Muscle of back (tissue), 11 donors: Measurements from ENCODE around the gene HECTD2. TPM values are rescaled to one million over a fixed set of nuclear protein-coding genes. Genes with fewer than 3 reads are reported as not detected.
"Not testable (repeated sequence)": the region's sequence is repeated elsewhere in the genome, so short reads cannot be mapped to it uniquely, and the experiment has no call there.

Source experiments
- DNase-seq, 3 donors: peaks; one replicate each; pipeline versions ENCODE4 v3.0.0 to v3.0.0-alpha.2; 2013
- polyA plus RNA-seq, 10 donors: library from polyadenylated mRNA; unstranded; fragments of 120-200 nt; gene quantifications; one replicate each; pipeline ENCODE4 v1.2.1, GENCODE V29; 2013; ENCODE audit not compliant: insufficient read length in 10 of 10

HECTD2 gene
- polyA plus RNA-seq, 10 donors: 12.2 to 25.7 (median 16.1) TPM

DNA sequence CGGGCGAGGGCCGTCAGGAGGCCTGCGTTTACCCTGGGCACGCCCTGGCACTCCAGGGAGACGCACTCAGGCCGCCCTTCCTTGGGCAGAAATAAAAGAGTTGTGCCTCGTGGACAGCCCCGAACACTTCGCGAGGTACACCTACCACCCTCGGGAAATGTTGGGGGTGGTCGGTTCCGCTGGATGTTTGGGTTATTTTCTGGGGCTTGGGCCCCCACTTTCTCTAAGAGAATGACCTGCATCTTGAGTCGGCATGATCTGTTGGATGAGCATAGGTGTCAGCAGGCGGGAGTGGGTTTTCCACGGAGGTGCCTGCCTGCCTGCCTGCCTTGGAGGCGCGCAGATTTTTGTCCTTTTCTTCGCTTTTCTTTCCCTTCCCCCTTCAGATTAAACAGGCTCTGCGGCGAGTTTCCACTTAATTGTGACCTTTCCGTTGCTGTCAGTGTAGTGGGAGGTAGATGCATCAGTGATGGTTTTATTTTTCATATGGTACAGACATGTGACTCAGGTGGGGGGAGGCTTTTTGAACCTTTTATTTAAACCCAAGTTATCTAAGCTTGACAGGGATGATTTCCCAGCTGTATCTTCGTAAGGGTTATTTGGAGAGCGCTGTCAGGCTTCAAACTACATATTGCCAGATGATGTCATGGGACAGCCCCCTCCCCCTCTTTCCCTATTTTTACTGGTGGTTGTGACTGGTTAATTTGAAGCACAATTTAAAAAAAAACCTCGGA is 661 bp downstream of the HECTD2 start:
- DNase-seq: peak; percentile 43 to 82 (median 64)

DNA sequence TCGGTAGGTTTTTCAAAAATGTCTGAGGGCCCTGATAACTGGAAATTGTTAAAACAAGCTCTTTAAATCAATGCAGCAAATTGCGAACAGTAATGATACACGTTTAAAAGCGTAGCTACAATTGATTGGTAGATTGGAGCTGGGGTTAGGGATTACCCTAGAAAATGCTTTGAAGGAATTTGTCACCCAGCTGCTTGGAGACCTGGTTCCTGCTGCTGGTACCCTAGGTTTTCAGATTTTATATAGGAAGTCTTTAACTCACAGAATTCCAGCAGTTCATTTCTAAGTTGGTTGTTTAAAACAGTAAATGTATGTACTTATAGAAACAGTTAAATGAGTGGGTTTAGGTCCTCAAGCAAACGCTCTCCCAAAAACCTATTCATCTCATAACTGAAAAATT is 1.5 kb downstream of the HECTD2 start:
- no peak for DNase-seq

DNA sequence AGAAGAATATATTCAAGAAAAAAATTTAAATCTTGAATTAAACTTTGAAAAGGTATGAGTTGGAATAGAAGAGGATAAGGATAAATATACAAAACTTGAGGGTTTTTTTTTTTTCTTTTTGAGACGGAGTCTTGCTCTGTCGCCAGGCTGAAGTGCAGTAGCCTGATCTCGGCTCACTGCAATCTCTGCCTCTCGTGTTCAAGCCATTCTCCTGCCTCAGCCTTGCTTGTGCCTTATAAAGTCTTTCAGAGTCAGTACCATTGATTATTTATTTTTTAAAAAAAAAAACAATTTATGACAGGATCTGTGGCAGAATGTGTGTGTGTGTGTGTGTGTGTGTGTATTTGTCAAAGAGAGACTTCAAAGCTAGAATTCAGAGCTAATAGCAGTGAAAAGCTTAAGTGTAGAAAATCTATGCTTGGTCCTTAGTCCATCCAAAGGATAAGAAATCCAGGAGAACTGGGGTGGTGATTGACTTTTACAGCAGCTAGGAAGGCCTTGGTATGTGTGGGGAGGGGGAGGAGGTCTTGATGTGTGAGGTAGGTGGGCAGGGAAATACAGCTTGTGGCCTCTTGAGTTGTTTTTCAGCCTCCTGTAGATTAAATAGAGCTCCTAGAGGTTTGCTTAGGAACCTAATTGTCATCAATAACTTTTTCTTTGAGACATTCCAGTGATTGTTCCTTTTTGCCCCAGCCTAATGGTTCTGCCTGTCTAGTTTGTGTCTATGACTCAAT is 2.4 kb downstream of the HECTD2 start:
- no peak for DNase-seq

DNA sequence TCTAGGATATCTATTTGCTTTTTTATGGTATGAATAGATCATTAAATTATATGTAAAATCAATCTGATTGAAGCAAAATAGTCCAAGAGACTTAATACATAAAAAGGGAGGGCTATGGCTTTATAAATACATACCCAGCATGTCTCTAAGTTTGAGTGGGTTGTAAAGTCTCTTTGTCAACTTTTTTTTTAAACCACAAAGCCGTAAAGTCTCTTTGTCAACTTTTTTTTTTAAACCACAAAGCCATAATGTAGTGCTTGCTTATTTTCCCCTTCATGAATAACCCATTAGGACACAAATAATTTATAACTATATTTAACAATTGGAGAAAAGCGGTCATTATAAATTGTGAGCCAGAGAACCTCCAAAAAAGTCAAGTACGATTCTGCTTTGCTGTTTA is 5.7 kb downstream of the HECTD2 start:
- no peak for DNase-seq

DNA sequence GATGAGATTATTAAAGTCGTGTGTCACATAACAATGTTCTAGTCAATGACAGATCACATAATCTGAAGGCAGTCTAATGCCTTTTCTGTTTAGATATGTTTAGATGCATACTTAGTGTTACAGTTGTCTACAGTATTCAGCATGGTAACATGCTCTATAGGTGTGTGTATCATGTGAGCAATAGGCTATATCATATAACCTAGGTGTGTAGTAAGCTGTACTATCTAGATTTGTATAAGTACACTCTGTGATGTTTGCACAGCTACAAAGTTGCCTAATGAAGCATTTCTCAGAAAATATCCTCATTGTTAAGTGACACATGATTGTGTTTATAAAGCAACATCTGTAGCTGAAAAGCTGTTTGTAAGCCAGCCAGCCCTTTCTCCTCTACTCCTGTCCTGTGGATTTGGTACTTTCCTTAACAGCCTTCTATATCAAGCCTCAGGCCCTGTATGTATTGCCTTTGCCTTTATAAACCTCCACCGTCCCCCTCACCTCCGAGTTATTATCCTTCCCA is 6.3 kb downstream of the HECTD2 start:
- no peak for DNase-seq

DNA sequence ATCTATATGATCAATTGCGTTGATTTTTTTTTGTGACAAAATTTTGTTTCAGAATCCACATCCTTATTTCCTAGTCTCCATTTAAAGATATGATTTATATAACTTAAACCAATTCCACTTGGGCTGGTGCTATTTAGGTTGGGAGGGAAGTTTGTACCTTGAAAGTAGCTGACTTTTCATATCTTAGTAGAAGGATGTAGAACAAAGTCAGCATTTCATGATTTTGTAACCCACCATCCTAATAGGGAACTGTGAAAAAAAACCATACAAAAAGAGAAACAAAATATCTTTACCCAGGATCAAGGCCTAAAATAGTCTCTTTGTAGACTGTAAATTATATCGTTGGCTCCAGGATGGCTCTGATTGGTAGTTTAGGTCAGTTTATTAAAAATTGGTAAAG is 8.3 kb downstream of the HECTD2 start:
- no peak for DNase-seq

DNA sequence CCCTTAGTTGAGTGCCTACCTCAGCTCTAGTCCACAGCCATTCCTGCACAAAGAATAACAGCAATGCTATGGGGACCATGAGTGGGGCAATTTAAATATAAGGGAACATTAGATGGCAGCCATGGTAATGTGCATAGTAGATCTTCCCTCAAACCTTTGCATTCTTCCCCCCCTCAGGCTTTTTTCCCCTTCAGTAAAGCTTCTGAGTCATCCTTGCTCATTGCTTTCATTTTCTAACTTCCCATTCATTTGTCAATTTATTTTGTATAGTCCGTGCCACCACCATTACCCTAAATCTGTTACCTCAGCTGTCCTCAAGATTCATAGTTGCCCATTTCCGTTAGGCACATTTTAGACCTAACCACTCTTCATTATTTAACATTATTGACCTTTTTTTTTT is 10.7 kb downstream of the HECTD2 start:
- DNase-seq: peak in 1 of 3 donors; percentile 13

DNA sequence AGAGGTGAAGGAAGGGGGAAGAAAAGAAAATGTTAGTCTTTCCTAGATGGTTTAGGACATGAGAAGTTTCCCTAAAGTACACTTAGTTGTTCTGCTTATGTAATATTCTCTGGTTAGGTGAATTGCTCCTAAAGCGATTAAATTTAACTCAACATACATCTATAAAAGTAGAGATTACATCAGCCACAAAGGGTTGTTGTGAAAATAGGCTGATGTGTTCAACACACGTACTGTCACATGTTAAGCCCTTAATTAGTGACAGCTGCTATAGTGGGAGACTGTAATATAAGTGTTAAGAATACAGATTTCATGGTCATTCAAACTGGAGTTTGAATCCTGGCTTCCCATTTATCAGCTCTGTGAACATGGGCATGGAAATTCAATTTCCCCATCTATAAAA is 12.8 kb downstream of the HECTD2 start:
- no peak for DNase-seq

DNA sequence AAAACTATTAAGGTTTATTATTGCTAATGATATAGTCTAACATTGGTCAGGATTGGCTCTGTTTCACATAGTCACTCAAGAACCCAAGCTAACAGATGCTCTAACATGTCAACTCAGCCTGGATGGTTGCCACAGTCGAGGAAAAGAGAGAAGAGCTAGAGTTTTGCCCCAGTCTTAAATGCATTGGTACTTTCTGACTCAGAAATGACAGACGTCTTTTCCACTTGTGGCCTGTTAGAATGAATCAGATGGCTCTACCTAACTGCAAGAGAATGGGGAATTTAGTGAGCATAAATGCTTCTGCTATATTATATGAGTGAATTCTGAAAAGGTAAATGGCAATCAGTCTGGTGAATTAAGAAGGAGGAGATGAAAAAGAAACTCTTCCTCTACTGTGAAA is 13.9 kb downstream of the HECTD2 start:
- DNase-seq: no peak

DNA sequence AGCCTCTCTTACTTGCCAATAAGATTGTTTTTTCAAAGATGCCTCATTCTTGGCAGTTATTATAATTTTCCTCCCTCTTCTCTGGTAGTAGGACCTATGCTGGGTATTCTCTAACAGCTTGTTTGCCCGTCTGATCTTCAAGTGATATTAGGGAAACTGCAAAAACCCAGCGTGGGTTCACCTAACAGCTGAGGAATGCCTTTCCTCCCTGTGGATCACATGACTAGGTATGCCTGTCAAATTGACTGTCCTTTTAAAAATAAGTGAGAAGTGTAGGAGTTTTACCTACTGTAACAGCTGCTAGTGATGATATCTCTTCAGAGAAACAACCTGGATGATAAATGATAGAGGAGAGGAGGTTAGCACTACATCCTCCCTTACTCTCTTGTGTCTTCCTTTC is 22.0 kb downstream of the HECTD2 start:
- no peak for DNase-seq

DNA sequence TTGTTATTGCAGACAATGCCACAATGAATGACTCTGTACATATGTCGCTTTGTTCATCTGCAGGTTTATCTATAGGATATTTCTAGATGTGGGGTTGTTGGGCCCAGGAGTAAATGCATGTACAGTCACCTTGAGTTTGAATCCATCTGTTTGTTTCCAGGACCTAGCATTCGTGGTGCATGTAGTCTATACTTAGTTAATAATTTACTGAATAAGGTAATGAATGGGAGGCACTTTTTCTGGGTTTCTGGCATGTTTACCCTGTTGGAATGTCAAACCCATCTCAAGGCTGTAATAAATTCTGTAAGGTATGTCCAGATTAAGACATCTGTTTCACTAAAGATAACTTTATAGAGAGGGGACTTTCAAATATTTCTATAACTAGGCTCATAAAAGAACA is 23.5 kb downstream of the HECTD2 start:
- no peak for DNase-seq

DNA sequence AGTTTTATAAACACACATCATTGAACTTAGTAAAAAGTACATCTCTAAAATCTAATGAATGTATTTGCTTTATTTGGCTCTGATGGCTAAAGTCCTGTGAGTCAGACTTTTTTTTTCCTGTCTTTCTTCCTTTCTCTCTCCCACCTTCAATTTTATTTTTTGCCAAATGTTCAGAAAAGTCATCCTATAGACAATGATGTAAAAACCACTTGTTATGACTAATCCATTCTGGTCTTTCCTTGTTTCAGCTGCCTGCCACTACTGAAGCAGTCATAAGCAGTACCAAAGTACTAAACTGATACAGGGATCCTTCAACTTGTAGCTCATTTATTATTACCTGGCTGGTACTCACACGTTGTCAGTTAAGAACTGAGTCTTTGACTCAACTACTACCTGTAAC is 23.9 kb downstream of the HECTD2 start:
- DNase-seq: no peak

DNA sequence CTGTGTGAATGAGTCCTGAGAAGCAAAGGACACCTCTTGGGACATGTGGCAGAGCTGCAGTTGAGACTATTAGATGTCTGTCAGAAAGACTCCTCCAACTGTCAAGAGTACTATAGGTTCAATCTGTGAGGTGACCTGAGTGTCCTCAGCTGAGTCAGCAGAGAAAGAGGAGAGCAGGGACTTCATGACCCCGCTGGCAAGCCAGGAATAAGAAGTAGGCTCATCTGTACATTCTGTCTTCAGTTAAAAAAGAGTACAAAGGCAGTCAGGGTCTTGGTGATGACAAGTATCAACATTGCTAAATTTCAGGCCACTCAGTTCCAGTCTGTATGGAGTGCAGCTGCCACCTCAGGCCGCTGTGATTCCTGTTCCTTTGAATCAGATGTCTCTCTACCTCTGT is 25.1 kb downstream of the HECTD2 start:
- DNase-seq: no peak

DNA sequence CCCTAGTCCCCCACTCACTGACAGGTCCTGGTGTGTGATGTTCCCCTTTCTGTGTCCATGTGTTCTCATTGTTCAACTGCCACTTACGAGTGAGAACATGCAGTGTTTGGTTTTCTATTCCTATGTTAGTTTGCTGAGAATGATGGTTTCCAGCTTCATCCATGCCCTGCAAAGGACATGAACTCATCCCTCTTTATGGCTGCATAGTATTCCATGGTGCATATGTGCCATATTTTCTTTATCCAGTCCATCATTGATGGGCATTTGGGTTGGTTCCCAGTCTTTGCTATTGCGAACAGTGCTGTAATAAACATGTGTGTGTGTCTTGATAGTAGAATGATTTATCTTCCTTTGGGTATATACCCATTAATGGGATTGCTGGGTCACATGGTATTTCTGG is 28.1 kb downstream of the HECTD2 start:
- not testable (repeated sequence) for DNase-seq

DNA sequence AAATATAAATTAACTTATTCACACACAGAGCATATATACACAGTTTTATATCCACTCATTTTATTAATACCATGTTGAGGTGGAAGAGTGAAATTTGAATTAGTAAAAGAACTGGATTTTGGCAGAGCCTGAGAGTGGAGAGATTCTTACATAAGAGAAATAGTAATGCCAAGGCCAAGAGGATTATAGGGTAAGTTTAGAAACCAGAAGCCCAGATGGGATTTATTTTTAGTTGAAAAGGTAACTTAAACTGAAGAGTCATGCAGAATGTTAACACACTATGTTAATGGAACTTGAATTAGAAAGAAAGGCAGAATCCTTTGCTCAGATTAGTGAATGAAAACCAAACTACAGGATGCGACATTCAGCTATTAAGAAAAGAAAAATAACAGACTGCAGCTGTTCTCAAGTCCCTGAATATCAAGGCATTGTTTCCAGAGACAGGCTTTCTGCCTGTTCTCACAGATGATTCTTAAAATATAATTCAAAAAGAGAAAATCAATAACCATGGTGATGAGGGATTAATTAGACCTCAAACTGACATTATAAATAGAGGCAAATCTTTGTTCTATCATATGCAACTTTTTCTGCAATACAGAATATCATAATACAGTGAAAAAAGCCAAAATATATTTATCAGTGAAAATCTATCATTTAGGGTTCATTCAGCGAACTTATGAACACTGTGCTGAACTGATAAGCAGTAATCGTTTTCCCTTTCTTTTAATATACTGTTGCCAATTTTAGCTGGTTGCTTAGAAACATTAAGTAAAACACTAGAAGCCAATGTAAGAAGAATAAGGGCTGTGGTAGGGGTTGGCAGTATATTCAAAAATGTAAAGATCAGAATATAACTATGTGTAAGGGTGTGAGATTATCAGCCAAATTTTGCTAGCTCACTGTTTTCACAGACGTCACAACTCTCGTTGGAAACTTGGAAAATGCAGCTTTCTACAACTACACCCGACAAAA is 34.4 kb downstream of the HECTD2 start:
- DNase-seq: no peak

DNA sequence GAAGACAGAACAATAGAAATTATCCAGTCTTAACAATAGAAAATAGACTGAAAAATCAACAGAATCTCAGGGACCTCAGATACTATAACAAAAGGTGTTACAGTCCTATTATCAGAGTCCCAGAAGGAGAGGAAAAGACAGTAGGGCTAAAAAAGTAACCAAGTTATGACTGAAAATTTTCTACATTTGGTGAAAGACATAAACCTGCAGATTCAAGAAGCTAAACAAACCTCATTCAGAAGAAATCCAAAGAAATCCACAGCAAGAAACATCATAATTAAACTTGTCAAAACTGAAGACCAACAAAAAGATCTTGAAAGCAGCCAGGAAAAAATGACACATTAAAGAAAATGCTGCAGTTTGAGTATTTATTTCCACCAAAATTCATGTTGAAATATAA is 41.9 kb downstream of the HECTD2 start:
- DNase-seq: no peak

DNA sequence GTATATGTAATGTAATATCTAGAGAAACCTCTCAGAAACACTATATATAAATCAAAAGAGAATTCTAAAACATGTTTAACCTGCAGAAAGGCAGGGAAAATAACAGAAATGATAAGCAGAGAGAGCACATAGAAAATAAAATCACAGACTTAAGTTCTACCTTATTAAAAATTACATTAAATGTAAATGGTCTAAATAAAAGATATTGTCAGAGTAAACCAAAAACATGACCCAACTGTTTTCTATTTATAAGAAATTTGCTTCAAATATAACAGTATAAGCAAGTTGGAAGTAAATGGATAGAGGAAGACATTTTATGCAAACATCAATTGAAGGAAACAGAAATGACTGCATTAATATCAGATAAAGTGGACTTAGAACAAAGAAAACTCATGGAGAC is 43.4 kb downstream of the HECTD2 start:
- DNase-seq: no peak

DNA sequence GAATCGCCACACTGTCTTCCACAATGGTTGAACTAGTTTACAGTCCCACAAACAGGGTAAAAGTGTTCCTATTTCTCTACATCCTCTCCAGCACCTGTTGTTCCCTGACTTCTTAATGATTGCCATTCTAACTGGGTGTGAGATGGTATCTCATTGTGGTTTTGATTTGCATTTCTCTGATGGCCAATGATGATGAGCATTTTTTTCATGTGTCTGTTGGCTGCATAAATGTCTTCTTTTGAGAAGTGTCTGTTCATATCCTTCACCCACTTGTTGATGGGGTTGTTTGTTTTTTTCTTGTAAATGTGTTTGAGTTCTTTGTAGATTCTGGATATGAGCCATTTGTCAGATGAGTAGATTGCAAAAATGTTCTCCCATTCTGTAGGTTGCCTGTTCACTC is 45.0 kb downstream of the HECTD2 start:
- not testable (repeated sequence) for DNase-seq

DNA sequence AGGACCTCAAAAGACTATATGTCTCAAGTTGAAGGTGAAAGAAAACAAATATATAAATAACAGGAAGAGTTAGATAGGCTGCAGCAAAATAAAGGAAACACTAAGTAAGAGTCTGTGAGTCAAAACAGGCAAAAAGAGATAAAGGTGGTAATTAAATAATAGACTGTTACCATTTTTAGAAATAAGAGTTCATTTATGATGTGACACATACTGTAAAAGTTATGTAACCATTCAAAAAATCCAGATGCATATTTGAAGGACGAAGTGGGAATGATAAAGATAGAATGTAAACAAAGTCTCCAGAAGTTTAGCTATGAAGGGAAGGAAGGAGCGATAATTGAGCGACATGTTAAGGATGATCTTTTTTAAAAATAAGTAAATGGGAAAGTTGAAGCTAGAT is 50.5 kb downstream of the HECTD2 start:
- no peak for DNase-seq

DNA sequence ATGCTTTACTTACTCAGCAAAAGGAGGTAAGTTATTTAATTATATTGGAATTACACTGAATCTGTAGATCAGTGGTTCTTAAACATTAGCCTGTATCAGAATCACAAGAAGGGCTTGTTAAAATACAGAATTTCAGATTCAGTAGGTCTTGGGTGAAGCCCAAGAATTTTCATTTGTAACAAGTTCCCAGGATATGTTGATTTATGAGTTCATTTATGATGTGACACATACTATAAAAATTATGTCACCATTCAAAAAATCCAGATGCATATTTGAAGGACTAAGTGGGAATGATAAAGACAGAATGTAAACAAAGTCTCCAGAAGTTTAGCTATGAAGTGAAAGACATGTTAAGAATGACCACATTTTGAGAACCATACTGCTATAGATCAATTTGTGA is 52.3 kb downstream of the HECTD2 start:
- DNase-seq: peak in 1 of 3 donors; percentile 33

DNA sequence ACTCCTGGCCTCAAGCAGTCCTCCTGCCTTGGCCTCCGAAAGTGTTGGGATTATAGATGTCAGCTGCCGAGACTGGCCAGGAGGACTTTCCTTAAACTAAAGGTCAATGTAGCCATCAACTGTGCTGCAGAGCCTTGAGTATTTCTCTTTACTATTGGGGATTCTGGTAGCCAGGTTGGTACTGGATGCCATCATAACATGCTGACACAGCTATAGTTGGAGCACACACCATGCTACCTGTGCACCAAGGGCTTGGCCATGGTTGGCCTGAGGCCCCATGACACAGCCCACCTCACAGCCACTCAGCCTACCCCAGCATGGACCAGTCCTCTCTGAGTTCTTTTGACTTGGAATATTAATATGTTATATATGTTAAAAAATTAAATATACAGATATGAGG is 54.4 kb downstream of the HECTD2 start:
- DNase-seq: no peak

DNA sequence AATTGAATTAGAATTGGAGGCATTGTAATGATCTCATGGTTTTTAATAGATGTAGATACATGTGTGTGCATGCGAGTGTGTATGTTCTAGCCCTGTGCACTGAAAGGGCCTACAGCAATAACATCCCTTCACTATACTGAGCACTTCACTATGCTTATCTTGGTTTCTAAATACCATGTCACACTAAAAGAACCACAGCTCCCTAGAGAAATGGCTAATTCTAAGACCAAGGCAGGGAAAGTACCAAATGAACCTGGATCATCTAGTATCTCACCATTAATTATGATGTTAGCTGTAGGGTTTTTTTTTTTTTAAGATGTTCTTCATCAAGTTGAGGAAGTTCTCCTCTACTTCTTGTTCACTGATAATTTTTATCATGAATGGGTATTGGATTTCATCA is 55.1 kb downstream of the HECTD2 start:
- no peak for DNase-seq
